ENCODE data around the gene LGALS3BP.
A peak's percentile ranks its signal among the peaks of the same experiment; 100 is the strongest.
"Not testable (repeated sequence)": the region's sequence is repeated elsewhere in the genome, so short reads cannot be mapped to it uniquely, and the experiment has no call there.

Gene LGALS3BP

DNA sequence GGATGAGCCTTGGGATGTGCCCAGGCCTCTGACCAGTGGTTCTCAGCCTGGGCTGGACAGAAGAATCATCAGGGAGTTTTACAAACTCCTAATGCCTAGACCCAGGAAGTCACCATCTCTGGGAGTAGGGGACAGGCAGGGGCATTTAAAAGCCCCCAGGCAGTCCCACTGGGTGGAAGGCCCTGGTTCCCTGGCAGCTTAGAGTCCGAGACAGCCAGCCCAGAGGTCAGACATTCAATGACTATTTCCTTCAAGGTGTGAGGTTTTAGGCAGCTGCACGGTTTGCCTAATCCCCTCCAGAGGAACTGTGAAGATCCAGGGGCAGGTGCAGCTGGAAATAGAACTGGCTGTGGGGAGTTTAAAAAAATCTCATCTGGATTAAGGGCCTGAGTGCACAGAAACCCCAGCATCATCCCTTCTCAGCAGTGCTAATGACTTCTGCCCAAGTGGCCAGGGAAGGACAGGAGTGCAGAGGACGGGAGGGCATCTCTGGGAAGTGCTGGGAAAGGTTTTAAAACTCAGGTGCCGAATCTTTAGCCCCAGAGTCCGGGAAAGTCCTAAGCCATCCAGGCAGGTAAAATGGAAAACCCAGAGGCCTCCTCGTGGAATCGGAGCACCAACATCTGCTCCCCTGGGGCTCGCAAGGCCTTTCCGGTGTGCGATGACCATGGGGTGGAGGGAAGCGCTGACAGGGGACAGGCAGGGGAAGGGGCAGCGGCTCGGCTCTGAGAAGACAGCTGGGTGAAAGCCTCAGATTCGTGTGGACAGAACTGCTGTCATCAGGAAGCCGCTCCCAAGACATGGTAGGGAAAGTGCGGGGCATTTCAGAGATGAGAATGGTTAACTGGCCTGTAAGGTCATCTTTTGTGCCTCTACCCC, 1.5 kb upstream of the LGALS3BP start:
- no peak for DNase-seq

DNA sequence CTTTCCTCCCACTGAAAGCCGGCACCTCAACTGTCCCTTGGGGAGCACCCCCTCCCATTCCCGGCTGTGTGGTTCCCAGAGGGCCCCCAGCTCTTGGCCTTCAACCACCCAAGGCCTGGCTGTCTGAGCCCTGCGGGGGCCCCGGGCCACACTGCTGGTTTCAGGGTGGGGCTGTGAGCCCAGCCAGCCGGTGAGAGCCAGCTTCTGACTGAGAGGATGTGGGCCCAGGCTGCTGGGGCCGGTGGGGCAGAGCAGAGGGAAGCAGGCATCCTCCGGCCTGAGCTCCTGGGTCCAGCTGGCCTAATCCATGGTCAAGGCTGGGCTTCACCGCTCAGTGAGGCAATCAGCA, 875 bp upstream of the LGALS3BP start:
- DNase-seq: no peak

DNA sequence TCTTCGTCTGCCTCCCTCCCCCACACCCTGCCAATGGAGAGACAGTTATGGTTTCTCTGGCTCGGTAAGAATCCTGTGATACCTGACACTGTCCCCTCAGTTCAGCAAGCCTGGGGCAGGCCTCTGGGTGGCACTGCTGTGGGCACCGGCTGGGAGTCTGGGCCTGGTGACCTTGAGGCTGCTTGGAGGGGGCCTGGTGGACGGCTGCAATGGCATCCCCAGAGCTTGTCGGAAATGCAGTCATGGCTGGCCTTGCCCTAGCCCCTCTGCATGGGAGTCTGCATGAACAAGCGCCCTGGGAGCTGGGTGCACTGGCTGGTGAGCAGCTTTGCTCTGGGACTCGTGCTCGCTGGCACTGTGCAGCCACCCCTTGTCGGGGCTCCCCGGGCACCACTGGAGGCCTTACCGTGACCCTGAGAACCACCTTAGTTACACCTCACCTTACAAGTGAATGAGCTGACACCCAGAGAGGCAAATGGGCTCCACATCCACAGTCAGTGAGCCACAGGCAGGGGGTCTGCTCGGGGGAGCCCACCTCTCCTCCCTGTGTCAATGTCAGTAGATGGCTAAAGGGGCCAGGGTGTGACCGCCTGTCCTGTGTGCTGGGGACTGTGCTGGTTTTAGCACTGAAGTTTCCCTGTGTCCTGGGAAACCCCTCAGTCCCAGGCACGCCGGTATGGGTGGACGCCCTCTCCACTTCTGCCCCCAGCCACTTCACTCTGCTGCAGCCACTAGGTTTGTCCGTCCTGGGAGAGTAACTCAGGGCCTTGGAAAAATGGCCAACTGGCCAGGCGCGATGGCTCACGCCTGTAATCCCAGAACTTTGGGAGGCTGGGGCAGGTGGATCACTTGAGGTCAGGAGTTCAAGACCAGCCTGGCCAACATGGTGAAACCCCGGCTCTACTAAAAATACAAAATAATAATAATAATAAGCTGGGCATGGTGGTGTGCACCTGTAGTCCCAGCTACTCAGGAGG, 1.4 kb downstream of the LGALS3BP start:
- no peak for DNase-seq

DNA sequence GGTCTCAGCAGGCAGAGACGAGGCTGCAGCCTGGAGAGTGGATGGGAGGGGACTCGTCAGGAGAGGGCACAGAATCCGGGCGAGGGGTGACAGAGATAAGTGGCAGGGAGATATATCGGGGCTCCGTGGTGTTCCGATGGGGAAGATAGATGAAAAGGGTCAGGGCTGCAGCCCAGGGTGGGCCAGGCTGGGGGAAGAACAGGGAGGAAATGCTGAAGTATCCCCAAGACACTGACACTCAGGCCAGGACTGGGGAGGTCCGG, 2.1 kb downstream of the LGALS3BP start:
- no peak for DNase-seq

DNA sequence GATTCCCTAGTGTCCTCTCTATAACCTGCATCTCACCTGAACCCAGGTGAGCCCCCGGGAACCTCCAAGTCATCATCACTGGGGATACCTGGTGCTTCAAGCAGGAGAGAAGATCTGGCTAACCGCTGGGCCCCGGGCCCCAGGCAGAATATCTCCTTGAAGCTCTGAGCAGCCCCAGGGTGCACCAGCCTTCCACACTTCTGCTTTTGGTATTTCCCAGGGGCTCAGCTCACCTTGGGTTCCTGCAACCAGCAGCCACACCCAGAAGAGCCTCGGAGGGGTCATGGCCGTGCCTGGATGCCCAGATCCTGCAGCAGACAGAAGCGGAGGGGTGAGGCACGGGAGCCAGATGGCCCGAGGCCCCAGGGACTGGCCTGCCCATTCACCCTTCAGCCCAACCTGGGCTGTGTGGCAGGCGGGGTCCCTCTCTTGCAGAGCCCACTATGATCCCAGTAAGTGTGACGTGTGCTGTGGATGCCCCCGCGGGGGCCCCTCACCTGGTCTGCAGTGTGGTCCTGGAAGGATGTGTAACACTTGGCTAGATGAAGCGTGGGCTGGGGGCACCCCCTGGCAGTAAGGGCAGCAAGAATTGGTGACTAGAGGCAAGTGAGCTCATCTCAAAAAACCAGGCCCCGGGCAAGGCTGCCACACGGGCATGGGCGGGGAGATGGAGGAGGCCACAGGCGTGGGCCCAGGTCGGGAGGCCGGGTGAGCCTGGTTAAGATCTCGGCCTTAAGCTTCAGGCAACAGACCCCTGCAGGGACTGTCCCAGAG, 2.6 kb downstream of the LGALS3BP start:
- no peak for DNase-seq

DNA sequence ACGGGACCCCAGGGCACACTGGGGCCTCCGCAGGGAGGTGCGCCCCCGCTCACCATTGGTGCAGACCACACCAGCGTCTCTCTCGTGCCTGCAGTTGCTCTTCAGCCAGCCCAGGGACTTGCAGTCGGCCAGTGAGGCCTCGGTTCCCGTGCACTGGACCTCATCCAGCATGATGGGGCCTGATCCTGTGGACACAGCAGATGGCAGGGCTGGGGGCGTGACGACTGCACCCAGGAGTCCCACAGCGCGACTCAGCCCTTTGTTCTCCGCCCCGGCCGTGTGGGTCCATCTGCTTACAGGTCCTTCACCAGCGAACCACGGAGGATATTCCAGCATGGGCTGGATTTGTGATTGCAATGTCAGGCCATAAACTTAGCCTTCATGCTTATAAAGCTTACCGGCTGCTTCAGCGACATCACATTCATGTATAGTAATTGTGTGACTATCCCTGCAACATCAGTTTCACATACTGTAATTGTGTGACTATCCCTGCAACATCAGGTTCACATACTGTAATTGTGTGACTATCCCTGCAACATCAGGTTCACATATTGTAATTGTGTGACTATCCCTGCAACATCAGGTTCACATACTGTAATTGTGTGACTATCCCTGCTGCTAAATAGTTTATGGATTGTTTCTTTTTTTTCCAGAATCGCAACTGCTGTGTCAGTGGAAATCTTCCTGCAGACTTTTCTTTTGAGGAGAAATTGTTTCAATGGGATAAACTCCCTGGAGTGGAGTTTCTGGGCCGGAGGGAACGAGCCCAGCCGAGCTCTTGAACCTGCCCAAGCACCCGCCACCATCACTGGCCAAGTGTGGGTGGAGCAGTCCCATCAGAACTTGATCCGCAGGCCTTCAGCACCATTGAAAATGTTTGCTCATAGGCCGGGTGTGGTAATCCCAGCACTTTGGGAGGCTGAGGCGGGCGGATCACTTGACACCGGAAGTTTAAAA, 4.8 kb downstream of the LGALS3BP start:
- no peak for DNase-seq

DNA sequence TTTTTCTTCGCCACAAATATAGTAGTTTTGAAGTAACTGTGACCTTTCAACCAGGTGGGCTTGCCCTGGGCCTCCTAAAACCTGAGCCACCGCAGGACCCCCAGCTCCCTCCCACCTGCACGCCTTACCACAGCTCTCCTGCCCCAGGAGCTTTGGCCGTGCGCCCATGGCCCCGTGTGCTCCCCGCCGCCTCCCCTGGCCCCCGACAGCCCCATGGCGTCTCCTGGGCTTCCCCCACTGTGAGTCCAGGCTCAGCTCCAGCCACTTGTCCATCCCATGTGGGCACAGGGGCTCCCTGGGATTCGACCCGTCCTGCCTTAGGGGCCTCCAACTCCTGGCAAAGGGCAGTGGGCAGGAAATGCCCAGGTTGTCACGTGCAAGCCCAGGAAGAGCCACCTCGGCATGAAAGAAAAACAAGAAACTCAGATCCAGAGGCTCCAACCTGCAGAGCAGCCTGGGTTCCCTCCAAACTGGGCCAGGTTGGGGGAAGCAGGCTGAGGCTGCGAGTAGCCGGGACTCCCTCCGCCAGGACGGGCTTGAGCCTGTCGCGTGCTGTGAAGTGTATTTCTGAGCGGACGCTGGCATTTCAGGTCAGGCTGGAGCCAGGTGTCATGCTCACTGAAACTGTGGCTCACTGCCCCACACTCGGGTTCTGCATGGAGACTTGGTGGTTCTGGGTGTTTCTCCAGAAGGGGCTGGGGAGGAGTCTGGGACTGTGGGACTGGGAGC, 5.8 kb downstream of the LGALS3BP start:
- DNase-seq: no peak

DNA sequence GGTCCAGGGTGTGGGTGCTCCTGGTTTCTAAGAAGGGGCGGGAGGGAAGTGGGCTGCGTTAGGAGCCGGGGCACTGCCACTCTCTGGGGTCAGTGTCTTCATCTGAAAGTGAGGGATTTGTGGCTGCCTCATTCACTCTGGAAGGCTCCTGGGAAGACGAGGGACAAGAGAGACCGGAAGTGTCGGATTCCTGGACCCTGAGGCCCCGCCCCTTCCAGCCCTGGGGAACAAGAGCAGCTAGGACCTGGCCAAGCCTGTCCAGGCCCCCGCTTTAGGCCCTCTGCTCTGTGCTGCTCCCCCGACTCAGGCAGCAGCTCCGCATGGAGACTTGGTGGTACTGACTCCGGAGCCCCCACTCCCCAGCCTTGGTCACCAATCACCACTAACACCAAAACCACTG, 6.5 kb downstream of the LGALS3BP start:
- DNase-seq: no peak

DNA sequence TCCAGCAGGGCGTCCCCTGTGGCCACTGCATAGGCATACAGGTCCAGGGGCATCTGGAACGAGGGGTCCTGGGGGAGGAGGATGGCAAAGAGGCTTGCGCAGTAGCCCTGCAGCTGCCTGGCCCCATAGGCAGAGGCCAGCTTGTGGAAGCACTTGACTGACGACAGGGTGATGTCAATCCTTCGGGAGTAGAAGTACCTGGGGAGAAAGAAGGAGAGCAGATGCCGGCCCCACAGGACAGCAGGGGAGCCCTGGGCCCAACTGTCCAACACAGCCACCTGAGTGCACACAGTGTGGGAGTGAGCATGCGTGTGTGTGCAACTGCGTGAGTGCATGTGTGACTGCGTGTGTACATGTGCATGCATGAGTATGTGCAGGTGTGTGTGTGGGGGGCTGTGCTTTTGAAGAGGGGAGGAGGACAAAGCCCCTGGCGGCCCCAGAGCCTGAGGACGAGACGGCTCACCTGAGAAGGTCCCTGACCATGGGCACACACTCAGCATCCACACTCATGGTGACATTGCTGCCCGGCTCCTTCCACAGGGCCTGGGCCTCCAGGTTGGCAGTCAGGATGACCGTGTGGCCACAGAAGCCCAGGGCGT, 7.1 kb downstream of the LGALS3BP start:
- no peak for DNase-seq

DNA sequence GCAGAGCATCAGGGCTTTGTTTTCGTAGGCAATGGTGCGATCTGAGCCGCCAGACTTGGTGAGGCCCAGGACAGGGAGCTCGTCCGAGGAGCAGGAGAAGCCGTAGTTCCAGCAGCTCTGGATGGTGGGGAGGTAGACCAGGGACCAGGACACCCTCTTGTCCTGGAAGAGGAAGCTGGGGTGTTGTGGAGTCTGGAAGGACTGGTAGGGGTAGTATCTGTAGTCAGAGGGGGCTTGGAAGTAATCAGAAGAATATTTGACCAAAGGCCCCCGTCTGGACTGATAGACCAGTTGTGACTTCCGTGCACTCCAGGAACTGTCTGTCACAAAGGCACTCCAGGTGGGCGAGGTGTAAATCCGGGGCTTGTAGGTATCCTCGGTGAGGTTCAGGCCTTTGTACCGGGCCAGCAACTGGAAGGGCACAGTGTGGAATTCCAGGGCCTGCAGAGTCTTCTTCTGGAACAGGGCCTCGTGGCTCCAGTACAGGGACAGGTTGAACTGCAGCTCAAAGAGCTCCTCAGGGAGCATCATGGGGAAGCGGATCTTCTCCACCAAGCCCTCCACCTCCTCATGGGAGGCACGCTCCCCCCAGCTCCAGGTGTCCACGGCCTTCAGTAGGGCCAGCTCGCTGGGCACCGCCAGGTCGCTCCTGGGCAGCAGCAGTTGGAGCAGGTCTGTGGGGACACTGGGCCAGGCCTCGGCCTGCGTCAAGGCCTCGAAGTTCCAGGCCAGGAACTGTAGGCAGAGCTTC, 7.8 kb downstream of the LGALS3BP start:
- DNase-seq: no peak

DNA sequence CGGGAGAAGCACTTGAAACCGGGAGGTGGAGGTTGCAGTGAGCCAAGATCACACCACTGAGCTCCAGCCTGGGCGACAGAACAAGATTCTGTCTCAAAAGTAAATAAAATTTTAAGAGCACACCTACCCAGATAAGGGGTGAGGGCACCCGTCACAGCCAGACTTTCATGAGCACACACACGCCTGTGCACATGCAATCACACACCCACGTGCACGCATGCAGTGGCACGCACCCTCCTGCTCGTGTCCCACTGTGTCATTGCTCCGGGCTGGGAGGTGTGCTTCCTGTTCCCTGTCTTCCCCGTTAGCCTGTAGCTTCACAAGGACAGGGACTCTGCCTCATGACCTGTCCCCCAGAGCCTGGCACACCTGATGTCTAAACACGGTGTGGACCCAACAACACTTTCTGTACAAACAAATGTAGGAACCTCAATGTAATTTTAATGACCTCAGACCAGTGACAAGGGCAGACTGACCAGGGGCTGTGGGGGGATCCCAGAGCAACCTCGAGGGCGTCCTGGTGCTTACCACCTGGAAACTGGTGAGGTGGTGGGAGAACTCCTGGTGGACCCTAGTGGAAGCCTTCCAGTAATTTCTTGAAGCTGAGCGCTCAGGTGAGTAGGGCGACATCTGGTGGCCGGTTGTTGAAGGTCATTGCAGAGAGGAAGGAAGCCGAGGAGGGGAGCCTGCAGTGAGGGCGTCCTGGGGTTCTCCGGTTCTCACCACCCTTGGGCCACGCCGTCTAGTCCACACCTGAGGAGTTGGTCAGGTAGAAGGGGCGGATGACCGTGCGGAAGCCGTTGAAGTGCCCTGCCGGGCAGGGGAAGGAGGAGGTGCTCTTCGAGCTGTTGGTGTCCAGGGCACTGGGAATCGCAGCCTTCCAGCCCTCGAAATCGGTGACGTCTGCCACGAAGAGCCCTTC, 8.6 kb downstream of the LGALS3BP start:
- DNase-seq: peak; percentile 92

DNA sequence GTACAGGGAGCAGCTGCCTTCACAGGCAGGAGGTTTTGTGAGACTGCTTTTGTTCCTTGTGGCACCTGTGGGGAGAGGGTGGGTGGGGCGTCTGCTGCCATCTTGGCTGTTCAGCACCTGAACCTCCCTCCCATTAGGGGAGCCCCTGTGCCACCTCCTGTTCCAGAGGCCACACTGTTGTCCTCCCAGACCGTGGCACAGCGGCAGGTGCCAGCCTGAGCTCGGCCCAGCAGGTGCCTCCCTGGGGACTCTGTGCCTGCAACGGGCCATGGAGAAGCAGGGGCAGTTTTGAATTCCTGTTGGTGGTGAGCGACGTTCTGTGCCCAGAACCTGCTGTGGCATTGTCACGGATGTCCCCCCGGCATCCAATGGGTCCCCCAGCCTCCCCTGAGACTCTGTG, 9.9 kb downstream of the LGALS3BP start:
- DNase-seq: no peak

DNA sequence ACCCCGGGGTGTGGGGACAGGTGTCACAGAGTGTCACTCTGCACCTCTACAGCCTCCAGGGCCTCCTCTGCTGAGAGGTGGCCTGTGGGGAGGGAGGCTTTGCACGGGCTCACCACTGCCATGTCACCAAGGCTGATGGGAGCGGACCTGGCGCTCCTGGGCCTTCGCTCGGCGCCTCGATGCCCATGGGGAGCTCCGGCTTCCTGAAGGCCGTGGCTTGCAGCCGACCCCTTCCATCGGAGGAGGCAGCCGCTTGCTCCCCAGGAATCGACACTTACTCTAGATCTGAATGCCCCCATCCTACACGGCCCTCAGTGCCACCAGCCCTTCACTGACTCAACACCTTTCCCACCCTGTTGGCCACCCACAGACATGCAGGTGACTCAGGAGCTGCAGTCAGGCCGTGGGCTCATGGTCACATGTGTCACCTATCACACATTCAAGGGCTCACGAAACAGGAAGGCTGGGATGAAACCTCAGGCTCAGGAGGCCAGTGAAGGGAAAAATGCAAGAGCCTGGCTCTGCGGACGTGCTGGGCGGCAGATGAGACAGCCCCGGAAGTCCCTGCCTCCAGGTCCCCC, 11.9 kb downstream of the LGALS3BP start:
- no peak for DNase-seq

DNA sequence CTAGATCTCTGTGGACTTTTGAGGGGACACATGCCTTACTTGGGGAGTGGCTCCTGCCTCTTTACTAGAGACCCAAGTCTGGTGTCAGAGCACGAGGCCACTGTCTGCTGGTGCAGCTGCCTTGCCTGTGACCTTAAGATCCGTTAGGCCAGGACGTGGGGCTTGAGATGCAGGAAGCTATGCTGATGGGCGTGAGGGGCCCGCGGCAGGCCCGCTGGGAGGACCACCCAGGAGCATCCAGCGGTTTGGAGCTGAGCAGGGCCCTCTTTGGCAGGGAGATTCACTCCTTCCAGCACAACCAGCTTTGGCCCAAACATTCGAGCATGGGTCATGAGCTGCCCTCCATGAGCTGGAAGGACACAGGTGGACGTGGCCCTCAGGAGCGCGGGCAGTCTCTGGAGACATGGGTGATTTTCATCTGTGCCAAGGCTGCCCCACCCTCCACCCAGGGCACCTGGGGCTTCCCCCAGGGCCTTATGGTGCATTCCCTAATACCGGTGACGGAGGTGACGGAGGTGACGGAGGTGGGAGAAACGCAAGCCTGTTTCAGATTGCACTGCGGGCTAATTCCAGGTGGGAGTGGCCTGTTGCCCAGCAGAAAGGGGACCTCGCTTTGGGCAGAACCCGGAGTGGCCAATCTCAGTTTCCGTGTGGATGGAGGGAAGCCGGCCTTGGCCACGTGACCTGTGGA, 12.7 kb downstream of the LGALS3BP start:
- DNase-seq: no peak

DNA sequence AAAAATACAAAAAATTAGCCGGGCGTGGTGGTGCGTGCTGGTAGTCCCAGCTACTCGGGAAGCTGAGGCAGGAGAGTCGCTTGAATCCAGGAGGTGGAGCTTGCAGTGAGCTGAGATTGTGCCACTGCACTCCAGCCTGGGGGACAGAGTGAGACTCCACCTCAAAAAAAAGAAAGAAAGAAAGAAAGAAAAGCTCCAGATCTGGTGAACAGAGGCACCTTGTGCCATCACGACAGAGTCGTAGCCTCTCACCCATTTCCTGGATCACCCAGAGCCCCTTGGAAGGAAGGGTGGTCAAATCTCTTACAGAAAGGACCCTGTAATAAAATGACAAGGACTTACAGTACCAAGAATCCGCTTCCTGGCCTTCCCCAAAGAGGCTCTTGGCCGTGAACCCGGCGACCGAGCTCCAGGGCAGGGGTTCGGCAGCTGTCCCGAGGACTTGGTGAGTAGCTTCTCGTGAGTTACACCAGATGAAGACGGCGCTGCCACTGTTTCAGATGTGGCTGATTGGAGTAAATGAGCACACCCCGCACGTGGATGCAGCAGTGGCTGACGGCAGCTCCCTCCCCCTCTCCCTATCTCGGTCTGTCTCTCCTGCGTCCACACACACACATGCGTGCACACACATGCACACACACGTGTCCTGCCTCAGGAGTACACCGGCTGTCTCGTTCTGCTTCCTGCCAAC, 13.5 kb downstream of the LGALS3BP start:
- no peak for DNase-seq

DNA sequence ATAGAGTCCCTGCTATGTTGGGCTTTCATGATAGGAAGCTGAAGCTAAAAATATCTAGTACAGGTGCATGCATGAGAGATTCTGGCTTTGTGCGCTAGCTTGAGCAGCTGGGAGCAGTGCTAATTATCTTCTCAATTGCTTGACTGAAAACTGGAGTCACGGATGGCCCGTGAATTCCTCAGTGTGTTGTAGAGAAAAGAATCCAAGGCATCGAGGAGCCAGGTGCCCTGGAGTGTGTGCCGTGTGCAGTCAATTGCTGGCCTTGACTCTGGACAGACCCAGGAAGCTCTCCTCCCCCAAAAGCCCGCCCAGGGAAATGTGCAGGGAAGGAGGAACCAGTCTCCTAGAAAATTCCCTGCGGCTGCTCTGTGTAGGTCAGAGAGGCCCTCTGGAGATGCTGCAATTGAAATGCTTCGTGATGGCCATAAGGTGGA, 14.2 kb downstream of the LGALS3BP start:
- DNase-seq: no peak

DNA sequence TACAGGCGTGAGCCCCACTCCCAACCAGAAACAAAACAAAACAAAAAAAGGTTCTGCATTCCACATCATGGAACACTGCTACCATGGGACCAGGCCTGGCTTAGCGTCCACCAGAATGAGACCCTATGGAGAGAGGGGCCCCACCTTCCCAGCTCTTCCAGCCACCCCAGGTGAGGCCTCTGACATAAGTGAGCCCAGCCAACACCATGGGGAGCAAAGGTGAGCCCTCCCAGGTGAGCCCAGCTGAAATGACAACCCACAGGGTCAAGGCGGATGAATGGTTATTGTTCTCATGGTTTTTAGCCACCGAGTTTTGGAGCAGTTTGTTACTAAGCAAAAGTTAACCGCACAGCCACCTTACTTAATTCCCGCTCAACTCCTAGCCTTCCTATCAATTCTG, 16.3 kb downstream of the LGALS3BP start:
- DNase-seq: no peak

DNA sequence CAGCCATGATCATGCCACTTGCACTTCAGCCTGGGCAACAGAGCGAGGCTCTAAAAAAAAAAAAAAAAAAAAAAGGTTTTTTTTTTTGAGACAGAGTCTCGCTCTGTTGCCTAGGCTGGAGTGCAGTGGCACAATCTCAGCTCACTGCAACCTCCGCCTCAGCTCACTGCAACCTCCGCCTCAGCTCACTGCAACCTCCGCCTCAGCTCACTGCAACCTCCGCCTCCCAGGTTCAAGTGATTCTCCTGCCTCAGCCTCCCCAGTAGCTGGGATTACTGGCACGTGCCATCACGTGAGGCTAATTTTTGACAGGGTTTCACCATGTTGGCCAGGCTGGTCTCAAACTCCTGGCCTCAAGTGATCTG, 16.8 kb downstream of the LGALS3BP start:
- DNase-seq: not testable (repeated sequence)

Measured in activated CD8-positive, alpha-beta memory T cell treated with anti-CD3 and anti-CD28 coated beads for 24 hours (primary cell).